Cardiac ventricle fibroblast (primary cell): ENCODE measurements around the gene CDK12. TPM values are rescaled to one million over a fixed set of nuclear protein-coding genes. Genes with fewer than 3 reads are reported as not detected.

Experiments
- total RNA-seq: library from RNA; depleted of rRNA; stranded (reverse); fragments of >200 nt; gene quantifications from 2 replicates; pipeline ENCODE4 v1.2.3, GENCODE V29; 2015

CDK12 gene
- 27.7 and 27.8 TPM in 2 replicates for total RNA-seq

GRCh38 chr17:39461113-39461925 is at the start of gene CDK12:
Gene CDK12 (plus strand): TSS chr17:39461486. CDS start chr17:39462072, 586 bp downstream.

GRCh38 chr17:39450847-39451581 is 10.3 kb upstream of the CDK12 start, which contains the start of gene MED1:
Gene MED1 (minus strand): TSS chr17:39451263. CDS start chr17:39451062, 201 bp downstream.

Other genes with a start within 250 kb of the CDK12 start
- 0.19 and 0.24 TPM in 2 replicates for gene STAC2, start 235.5 kb upstream of the CDK12 start, total RNA-seq
- 11.5 and 13.3 TPM in 2 replicates for gene FBXL20, start 59.9 kb upstream of the CDK12 start, total RNA-seq
- gene MED1, start 10.2 kb upstream of the CDK12 start, total RNA-seq = 18.4 and 20.7 TPM in 2 replicates
- not detected in 2 replicates for gene NEUROD2, start 146.4 kb downstream of the CDK12 start, total RNA-seq
- gene PPP1R1B, start 165.5 kb downstream of the CDK12 start, total RNA-seq = 89.5 and 113 TPM in 2 replicates
- 23.1 and 31.5 TPM in 2 replicates for gene STARD3, start 175.7 kb downstream of the CDK12 start, total RNA-seq
- gene TCAP, start 203.9 kb downstream of the CDK12 start, total RNA-seq = 0.25 TPM in 1 of 2 replicates, not detected in the other
- gene PNMT, start 207.0 kb downstream of the CDK12 start, total RNA-seq = not detected in 2 replicates
- 10.5 and 16.8 TPM in 2 replicates for gene PGAP3, start 226.6 kb downstream of the CDK12 start, total RNA-seq
- 29.9 and 35.7 TPM in 2 replicates for gene ERBB2, start 238.6 kb downstream of the CDK12 start, total RNA-seq